TTC549 (cell line): ENCODE data around the gene SLC44A2.

Source experiments
- FAIRE-seq: peaks from 2 replicates; lab custom pipeline; 2012; peaks lifted over from hg19 to GRCh38; lab: Jason Lieb, UNC

SLC44A2 gene

DNA sequence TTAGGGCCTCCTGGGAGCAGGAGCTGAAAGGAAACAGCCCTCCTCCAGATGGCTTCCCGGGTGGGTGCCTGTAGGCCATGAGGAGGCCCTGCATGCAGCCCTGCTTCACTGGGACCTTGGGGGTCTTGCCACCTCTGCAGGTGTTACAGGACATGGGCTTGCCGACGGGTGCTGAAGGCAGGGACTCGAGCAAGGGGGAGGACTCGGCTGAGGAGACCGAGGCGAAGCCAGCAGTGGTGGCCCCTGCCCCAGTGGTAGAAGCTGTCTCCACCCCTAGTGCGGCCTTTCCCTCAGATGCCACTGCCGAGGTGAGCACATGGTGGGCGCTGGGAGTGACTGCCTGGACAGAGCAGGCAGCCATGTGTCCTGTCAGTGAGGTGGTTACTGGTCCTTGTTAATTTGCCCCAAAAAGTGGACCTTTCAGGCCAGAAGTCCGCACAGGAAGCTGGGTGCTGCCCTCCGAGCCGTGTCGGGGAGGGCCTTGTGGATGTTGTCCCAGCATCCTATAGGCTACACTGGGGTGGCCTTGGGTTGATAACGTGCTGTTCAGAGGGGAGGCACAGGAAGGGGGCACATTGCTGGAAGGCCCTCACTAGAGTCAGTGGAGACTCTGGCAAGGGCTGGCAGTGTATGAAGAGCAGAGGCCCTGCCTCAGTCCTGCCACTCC is 57.2 kb downstream of the SLC44A2 start:
- FAIRE-seq: no peak

DNA sequence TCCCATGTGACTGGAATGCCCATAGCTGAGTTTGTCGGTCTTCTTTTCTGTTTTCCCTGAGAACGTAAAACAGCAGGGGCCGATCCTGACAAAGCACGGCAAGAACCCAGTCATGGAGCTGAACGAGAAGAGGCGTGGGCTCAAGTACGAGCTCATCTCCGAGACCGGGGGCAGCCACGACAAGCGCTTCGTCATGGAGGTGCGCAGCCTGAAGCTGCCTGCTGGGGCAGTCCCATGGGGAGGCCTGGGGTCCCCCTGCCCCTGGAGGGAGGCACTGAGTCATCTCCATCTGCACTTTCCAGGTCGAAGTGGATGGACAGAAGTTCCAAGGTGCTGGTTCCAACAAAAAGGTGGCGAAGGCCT is 57.7 kb downstream of the SLC44A2 start:
- no peak for FAIRE-seq

DNA sequence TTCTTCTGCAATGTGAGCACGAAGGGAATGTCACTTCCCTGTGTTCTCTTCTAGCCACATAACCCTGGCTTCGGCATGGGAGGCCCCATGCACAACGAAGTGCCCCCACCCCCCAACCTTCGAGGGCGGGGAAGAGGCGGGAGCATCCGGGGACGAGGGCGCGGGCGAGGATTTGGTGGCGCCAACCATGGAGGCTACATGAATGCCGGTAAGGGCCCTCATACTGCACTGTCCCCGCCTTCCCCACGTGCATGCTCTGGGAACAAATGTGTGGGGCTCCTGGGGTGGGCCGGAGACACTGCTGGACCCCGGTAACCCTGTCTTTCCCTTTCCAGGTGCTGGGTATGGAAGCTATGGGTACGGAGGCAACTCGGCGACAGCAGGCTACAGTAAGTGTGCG is 58.2 kb downstream of the SLC44A2 start:
- no peak for FAIRE-seq

DNA sequence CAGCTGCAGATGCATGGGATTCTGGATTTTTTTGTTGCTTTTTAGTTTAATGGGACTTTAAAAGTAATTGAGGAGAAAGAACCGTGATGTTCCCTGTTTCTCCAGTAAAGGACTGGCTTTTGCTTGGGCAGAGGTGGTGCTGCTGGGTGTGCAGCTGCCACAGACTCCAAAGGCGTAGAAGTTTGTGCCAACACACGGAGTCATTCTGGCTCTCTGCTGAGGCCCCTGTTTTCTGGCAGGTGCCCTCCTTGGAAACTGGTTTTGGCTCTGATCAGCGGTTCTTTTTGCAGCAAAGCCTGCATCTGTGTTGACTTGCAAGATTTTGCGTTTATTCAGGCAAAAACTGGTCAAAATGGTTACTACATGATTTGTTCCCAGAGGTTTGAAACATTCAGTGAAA is 59.9 kb downstream of the SLC44A2 start:
- FAIRE-seq: no peak

DNA sequence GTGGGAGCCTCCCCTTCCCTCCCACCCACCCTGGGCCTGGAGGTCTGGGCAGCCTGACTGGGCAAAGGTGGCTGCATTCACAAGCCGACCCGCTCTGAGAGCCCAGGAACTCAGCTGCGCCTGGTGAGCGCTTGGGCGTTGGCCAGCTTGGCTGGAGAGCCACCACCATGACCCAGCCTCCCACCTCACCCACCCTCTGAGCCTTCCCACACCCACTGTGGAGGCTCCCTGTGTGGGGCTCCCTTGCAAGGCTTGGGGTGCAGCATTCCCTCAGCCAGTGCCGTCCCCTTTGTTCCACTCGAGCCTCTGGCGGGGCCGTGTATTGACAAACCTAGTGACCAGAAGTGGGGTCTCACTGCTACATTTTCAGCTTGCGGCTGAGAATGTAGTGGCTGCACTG is 60.8 kb downstream of the SLC44A2 start:
- FAIRE-seq: no peak

DNA sequence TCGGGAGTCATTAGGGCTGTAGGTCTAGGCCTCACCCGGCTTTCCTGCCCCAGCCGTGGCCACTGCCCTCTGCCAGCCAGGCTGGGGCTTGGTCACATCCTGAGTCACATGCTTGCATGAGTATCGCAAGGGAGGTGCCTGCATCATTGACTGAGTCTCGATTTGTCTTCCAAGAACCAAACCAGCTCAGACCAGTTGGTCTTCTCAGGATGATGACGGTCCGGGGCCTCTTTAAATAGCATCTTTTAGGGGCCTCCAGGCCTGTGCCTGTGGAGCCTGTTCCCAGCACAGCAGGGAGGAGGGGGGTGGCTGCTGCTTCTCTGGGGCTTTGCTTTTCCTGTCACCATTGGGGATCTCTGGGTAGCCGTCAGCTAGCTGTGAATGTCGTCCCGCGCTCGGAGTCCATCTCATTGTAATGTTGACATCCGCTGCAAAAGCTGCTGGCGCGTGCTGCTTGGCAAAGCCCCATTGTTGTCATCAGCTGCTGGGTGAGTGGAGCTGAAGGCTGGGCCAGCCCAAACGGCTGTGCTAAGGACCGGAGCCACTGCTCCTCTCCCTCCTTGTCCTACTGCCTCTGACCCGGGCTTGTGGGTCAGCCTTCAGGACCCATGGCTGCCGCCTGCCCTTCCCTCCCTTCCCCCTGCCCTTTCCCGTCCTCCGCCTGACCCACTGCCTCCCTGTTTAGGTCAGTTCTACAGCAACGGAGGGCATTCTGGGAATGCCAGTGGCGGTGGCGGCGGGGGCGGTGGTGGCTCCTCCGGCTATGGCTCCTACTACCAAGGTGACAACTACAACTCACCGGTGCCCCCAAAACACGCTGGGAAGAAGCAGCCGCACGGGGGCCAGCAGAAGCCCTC is 61.5 kb downstream of the SLC44A2 start:
- FAIRE-seq: no peak

DNA sequence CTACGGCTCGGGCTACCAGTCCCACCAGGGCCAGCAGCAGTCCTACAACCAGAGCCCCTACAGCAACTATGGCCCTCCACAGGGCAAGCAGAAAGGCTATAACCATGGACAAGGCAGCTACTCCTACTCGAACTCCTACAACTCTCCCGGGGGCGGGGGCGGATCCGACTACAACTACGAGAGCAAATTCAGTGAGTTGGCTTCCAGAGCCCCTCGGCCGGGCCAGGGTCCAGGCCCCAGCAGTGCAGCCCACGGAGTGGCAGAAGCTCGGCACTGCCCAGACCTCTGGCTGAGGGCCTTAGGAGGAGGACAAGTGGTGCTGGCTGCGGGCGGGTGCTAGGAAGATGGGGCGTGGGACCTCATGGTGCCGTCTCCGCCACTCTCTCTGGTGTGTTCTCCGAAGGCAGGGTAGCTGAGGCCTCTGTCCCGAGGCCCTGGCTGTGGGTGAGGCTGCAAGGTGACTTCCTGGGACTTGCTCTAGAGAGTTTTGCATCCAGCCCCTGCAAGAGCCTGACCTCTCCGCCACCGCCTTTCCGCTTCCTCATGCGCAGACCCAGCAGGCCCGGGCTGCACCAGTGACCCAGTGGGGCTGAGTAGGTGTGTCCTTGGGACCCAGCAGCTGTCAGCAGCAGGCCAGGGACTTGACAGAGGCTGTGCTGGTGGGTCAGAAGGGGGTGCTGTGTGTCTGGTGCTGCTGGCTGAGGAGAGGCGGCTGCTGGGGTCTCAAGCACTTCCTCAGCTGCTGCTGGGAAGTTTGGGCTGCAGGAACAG is 62.4 kb downstream of the SLC44A2 start:
- no peak for FAIRE-seq

DNA sequence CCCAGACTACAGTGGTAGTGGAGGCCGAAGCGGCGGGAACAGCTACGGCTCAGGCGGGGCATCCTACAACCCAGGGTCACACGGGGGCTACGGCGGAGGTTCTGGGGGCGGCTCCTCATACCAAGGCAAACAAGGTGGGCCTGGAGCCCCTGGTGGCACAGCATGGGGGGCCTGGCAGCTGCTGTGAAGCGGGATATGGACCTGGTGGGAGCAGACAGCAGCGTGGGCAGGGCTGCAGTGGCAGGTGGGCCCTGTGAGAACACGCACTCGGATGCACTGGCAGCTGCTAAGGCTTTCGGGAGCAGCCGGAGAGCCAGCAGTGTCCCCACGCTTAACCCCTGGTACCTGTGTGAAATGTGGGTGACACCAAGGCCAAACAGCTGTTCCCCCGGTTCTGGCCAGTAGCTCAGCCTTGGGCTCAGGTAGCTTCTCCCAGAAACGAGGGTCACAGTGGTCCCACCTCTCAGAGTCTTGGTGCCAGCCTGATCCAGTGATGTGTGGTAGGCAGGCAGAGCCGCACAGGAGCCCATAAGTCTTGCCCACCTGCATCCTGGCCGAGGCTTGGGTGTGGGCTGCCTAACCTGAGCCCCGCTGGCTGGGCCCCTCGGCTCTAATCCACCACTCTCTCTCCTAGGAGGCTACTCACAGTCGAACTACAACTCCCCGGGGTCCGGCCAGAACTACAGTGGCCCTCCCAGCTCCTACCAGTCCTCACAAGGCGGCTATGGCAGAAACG is 63.4 kb downstream of the SLC44A2 start:
- FAIRE-seq: no peak

DNA sequence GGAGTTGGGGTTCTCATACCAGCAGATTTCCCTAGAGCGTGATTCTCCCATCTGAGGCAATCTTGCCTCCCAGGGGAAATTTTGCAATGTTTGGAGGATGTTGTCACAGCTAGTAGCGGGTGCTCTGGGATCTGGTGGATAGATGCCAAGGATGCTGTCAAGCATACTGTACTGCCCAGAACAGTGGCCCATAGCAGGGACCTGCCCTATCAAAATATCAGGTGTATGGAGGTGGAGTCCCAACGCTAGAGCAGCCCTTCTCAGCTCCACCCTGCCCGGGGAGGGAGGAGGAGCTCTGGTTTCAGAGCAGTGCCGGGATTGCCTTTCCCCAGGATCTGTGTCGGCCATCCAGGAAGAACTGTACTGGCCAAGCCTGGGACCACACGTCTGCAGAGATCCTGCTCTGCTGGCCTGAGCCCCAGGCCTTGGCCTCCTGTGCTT is 65.0 kb downstream of the SLC44A2 start:
- FAIRE-seq: no peak

DNA sequence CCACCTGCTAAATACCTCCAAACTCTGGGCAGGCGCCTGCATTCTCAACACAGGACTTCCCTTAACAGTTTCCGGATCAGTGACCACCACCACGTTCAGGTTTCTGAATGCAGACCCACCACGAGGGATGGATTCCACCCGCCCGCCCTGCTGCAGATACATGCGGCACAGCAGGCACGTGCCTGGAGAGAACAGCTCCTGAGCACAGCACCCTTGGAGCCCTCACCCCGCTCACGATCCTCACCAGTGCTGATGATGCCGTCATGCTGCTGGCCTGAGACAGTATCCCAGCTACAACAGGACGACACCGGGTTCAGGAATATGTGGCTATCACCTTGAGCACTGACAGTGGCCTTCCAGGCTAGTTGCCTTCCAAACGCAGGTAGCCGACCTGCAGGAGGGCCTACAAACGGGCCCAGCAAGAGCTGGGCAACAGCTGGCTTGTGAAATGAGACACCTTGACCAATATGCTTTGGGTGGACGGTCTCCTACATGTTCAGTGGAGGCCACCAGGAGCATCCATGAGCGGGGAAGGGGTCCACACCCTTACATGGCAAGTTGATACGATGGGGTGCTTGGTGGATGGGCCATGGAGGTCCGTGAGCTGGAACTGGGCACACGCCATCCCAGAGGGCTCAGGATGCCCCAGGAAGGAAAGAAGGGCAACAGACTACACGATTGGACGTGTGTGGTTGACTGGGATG is 66.0 kb downstream of the SLC44A2 start:
- FAIRE-seq: no peak

DNA sequence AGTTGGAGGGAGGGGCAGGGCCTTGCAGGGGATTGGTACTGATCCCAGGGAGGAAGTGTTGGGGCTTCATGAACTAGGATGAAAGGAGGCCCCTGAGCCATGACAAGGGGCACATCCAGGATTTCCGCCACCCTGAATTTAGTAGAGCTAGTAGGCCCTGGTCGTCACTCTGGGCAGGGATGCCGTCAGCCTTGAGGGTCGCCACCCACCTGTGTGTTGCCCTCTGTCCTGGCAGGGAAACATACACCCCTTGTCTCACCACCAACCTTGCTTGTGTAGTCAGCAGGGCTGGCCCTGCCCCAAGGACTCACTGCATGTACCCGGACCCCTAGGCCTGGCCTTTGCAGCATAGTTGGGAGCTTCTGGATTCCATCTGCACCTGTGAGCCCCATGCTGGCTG is 66.5 kb downstream of the SLC44A2 start:
- FAIRE-seq: no peak

DNA sequence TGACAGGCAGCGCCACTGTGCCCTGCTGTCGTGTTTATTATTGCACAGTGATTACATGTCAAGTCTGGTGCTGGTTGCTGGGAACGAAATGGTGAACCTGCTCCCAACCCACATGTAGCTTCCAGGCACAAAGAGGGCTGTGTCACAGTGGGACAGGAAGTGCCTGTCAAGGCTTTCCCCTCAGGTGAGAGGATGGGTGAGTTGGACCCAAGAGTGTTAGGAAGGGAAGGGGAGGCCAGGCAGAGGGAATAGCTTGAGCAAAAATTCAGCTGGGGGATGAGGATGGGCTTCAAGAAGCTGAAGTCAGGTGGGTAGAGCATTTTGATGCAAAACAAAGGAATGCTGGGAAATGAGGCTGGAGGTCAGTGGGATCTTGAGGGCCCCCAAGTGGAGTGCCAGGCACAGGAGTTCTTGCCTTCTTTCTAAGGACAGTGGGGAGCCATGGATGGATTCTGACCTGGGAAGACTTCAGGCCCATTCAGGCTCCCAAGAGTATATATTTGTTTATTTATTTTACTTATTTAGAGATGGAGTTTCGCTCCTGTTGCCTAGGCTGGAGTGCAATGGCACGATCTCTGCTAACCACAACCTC is 67.4 kb downstream of the SLC44A2 start:
- no peak for FAIRE-seq
